Activated CD8-positive, alpha-beta memory T cell treated with anti-CD3 and anti-CD28 coated beads for 36 hours (primary cell): Measurements from ENCODE around the gene R3HCC1L. TPM values are rescaled to one million over a fixed set of nuclear protein-coding genes. Genes with fewer than 3 reads are reported as not detected.
"Not testable (repeated sequence)": the region's sequence is repeated elsewhere in the genome, so short reads cannot be mapped to it uniquely, and the experiment has no call there.

ENCODE experiments used
- CTCF ChIA-PET: fragments of 350-600 bp; sonication (Branson Sonifier 250); formaldehyde crosslinking; loops from one replicate; lab custom pipeline; 2021; ENCODE audit warnings: antibody characterized with exemption; lab: Charles Lee
- POLR2A ChIA-PET: fragments of 350-600 bp; sonication (Branson Sonifier 250); formaldehyde crosslinking; loops from one replicate; lab custom pipeline; 2021; ENCODE audit warnings: antibody characterized with exemption; lab: Charles Lee
- total RNA-seq, 2 experiments: library from RNA; stranded (reverse); gene quantifications; one replicate each; pipeline ENCODE4 v1.2.3, GENCODE V29; 2021

Gene R3HCC1L
- total RNA-seq, 2 experiments from 2014 or later, result 21.0 to 23.4 TPM

- ChIA-PET CTCF (no interaction called here), POLR2A (no interaction called here)
Observed at GRCh38 chr10:98167191-98167590, 32.7 kb downstream of the R3HCC1L start.

GRCh38 chr10:98168147-98168546 lies 33.7 kb downstream of the R3HCC1L start:
- CTCF ChIA-PET, result interaction anchor here (1.1 kb wide), 1 partner anchor 43 kb away, joined by 3 read pairs; no protein-coding TSS in a partner anchor
- POLR2A ChIA-PET, result interaction anchor here (0.5 kb wide), 1 partner anchor 26 kb away, joined by 3 read pairs; no protein-coding TSS in a partner anchor

GRCh38 chr10:98168766-98169165 lies 34.3 kb downstream of the R3HCC1L start:
- CTCF ChIA-PET, result interaction anchor here (1.1 kb wide), 1 partner anchor 42 kb away, joined by 3 read pairs; no protein-coding TSS in a partner anchor
- POLR2A ChIA-PET, result no interaction called here

GRCh38 chr10:98169379-98169778 lies 34.9 kb downstream of the R3HCC1L start:
- POLR2A ChIA-PET, result no interaction called here
- CTCF ChIA-PET, result interaction anchor here (1.1 to 2.5 kb wide), 2 partner anchors 42 to 140 kb away, joined by 3 to 10 read pairs; no protein-coding TSS in a partner anchor

GRCh38 chr10:98170249-98171117 lies 36.0 kb downstream of the R3HCC1L start:
- ChIA-PET CTCF (interaction anchor here (0.7 to 2.5 kb wide), 4 partner anchors 11 to 139 kb away, joined by 3 to 10 read pairs (median 4); no protein-coding TSS in a partner anchor), POLR2A (no interaction called here)

GRCh38 chr10:98172073-98172472 lies 37.6 kb downstream of the R3HCC1L start:
- ChIA-PET CTCF (interaction anchor here (0.6 kb wide), 1 partner anchor 267 kb away, joined by 4 read pairs; no protein-coding TSS in a partner anchor), POLR2A (no interaction called here)

- ChIA-PET CTCF (interaction anchor here (0.6 kb wide), 1 partner anchor 268 kb away, joined by 4 read pairs; no protein-coding TSS in a partner anchor), POLR2A (no interaction called here)
Observed at GRCh38 chr10:98172495-98172894, 38.0 kb downstream of the R3HCC1L start.

GRCh38 chr10:98173260-98173659 lies 38.8 kb downstream of the R3HCC1L start:
- ChIA-PET POLR2A (no interaction called here), CTCF (no interaction called here)

- CTCF ChIA-PET, POLR2A ChIA-PET: not testable (repeated sequence)
Observed at GRCh38 chr10:98182351-98182915, 48.0 kb downstream of the R3HCC1L start.

- ChIA-PET CTCF (no interaction called here), POLR2A (interaction anchor here (0.6 kb wide), 1 partner anchor 32 kb away, joined by 3 read pairs; no protein-coding TSS in a partner anchor)
Observed at GRCh38 chr10:98186681-98187080, 52.2 kb downstream of the R3HCC1L start.

- CTCF ChIA-PET, POLR2A ChIA-PET: not testable (repeated sequence)
Observed at GRCh38 chr10:98190773-98191172, 56.3 kb downstream of the R3HCC1L start.

GRCh38 chr10:98193037-98193436 lies 58.6 kb downstream of the R3HCC1L start:
- POLR2A ChIA-PET, result no interaction called here
- CTCF ChIA-PET, result no interaction called here

- POLR2A ChIA-PET, result no interaction called here
Observed at GRCh38 chr10:98194633-98195032, 60.2 kb downstream of the R3HCC1L start.

GRCh38 chr10:98195120-98195519 lies 60.7 kb downstream of the R3HCC1L start:
- ChIA-PET CTCF (no interaction called here), POLR2A (no interaction called here)

More at GRCh38 chr10:98194633-98195032, 60.2 kb downstream of the R3HCC1L start:
- CTCF ChIA-PET, result no interaction called here

GRCh38 chr10:98196985-98197384 lies 62.5 kb downstream of the R3HCC1L start:
- CTCF ChIA-PET, result no interaction called here
- POLR2A ChIA-PET, result no interaction called here

GRCh38 chr10:98201760-98202159 lies 67.3 kb downstream of the R3HCC1L start:
- POLR2A ChIA-PET, result no interaction called here
- CTCF ChIA-PET, result no interaction called here

- ChIA-PET POLR2A (no interaction called here), CTCF (no interaction called here)
Observed at GRCh38 chr10:98202378-98202777, 67.9 kb downstream of the R3HCC1L start.

GRCh38 chr10:98205351-98205750 lies 70.9 kb downstream of the R3HCC1L start:
- ChIA-PET CTCF (interaction anchor here (0.6 to 1.0 kb wide), 2 partner anchors 13 to 222 kb away, joined by 3 read pairs; no protein-coding TSS in a partner anchor), POLR2A (no interaction called here)

GRCh38 chr10:98208925-98209324 lies 74.5 kb downstream of the R3HCC1L start:
- CTCF ChIA-PET, result no interaction called here
- POLR2A ChIA-PET, result no interaction called here

- ChIA-PET POLR2A (no interaction called here), CTCF (no interaction called here)
Observed at GRCh38 chr10:98209441-98209840, 75.0 kb downstream of the R3HCC1L start.
